NCI-H2196 (cell line): Measurements from ENCODE around the gene ZRANB3.
"Not testable (repeated sequence)": the region's sequence is repeated elsewhere in the genome, so short reads cannot be mapped to it uniquely, and the experiment has no call there.

Source experiments
- DNase-seq: peaks from one replicate; lab custom pipeline; 2025; ENCODE audit not compliant: unreplicated experiment; lab: John Stamatoyannopoulos, UW

ZRANB3 gene

GRCh38 chr2:135089597-135089996 is 441.4 kb downstream of the ZRANB3 start:
- DNase-seq: not testable (repeated sequence)
